HepG2 (cell line): ENCODE results near the gene KCNG4. TPM values are rescaled to one million over a fixed set of nuclear protein-coding genes. Genes with fewer than 3 reads are reported as not detected.

ENCODE experiments used
- ATAC-seq: fragments of 200-7000 bp; cut with Tn5 transposase; 3 replicates; pipeline ENCODE4 v1.9.1; 2020; ENCODE audit warnings: mild to moderate bottlenecking, moderate library complexity
- BruUV-seq: library from RNA; stranded (reverse); fragments of 400-500 nt; replicated peaks from 2 replicates; lab custom pipeline; 2021; lab: Mats Ljungman, UMichigan
- CTCF ChIA-PET: fragments of 300-600 bp; formaldehyde crosslinking; extraction: SDS; loops from one replicate; lab custom pipeline; 2021; ENCODE audit warnings: low total read pairs, inconsistent platforms, low intra/inter-chr PET ratio; lab: Yijun Ruan, JAX
- POLR2A ChIA-PET: fragments of 350-600 bp; sonication (Branson Sonifier 250); formaldehyde crosslinking; loops from one replicate; lab custom pipeline; 2020; ENCODE audit warnings: antibody characterized with exemption, inconsistent platforms; lab: Yijun Ruan, JAX
- DNase-seq: peaks from one replicate; pipeline ENCODE4 v3.0.0-alpha.2; 2015; ENCODE audit warnings: low spot score
- FAIRE-seq: peaks from 3 replicates; lab custom pipeline; 2011; peaks lifted over from hg19 to GRCh38; lab: Jason Lieb, UNC
- H2AFZ ChIP-seq: one replicate; pipeline ENCODE4 v1.6.1; 2011; ENCODE audit warnings: low read length, inconsistent platforms
- H3K27ac ChIP-seq: fragments of 300-600 bp; 3 replicates; pipeline ENCODE4 v1.8.0; 2011; ENCODE audit warnings: mixed run types, mild to moderate bottlenecking, mixed read lengths, low read length, inconsistent platforms; ENCODE audit not compliant: insufficient read depth; ENCODE audit errors: extremely low read length
- H3K27me3 ChIP-seq, 2 experiments: fragments of 200-600 bp in 1 of 2; 2 replicates in 1 of 2; 3 replicates in 1 of 2; pipeline versions ENCODE4 v1.6.0 to v1.8.0; 2011; ENCODE audit warnings: low read length in 2 of 2, mild to moderate bottlenecking in 2 of 2, moderate library complexity in 2 of 2, inconsistent platforms in 1 of 2; ENCODE audit not compliant: insufficient read depth in 2 of 2, control insufficient read depth in 1 of 2
- H3K36me3 ChIP-seq, 2 experiments: fragments of 200-600 bp in 1 of 2; replicated peaks in 1 of 2; 2 replicates in 1 of 2; 3 replicates in 1 of 2; pipeline versions ENCODE4 v1.5.1 to v1.8.0; 2011; ENCODE audit warnings: low read length in 2 of 2, inconsistent platforms in 1 of 2; ENCODE audit not compliant: insufficient read depth in 2 of 2, control insufficient read depth in 1 of 2
- H3K4me1 ChIP-seq: 2 replicates; pipeline ENCODE4 v1.5.1; 2012; ENCODE audit warnings: low read length, inconsistent platforms; ENCODE audit not compliant: insufficient read depth
- H3K4me2 ChIP-seq: 2 replicates; pipeline ENCODE4 v1.6.0; 2011; ENCODE audit warnings: low read depth, low read length, inconsistent platforms
- H3K4me3 ChIP-seq, 3 experiments: fragments of 200-600 bp in 1 of 3; sonication (generic), shearing (Covaris generic) in 1 of 3; replicated peaks in 1 of 3; 2 replicates each; pipeline ENCODE4 v1.5.1; 2011 to 2016; ENCODE audit warnings: low read length in 3 of 3, inconsistent platforms in 2 of 3, low read depth in 2 of 3, mild to moderate bottlenecking in 2 of 3, control low read depth in 1 of 3, mixed read lengths in 1 of 3; ENCODE audit not compliant: insufficient read depth in 1 of 3
- H3K79me2 ChIP-seq: one replicate; pipeline ENCODE4 v1.6.1; 2011; ENCODE audit warnings: low read length, inconsistent platforms; ENCODE audit not compliant: insufficient read depth
- H3K9ac ChIP-seq: 2 replicates; pipeline ENCODE4 v1.6.0; 2011; ENCODE audit warnings: mild to moderate bottlenecking, low read depth, low read length, inconsistent platforms; ENCODE audit not compliant: insufficient read depth
- H3K9me3 ChIP-seq: 2 replicates; pipeline ENCODE4 v1.5.1; 2012; ENCODE audit warnings: mild to moderate bottlenecking, low read length
- H4K20me1 ChIP-seq: 2 replicates; pipeline ENCODE4 v1.6.0; 2011; ENCODE audit warnings: inconsistent platforms, mild to moderate bottlenecking, low read length, moderate library complexity; ENCODE audit not compliant: insufficient read depth
- HNF4G ChIP-seq, 2 experiments: sonication (generic) in 1 of 2; formaldehyde crosslinking in 1 of 2; IDR thresholded peaks; 2 replicates each; pipeline versions ENCODE4 v1.4.0 to v1.6.1; 2011 to 2020; ENCODE audit warnings: borderline replicate concordance in 2 of 2, low read depth in 2 of 2, mild to moderate bottlenecking in 2 of 2, low read length in 1 of 2, missing genetic modification reagents in 1 of 2, moderate library complexity in 1 of 2
- IRX3 ChIP-seq: sonication (generic); formaldehyde crosslinking; IDR thresholded peaks from 2 replicates; pipeline ENCODE4 v1.8.1; 2023; ENCODE audit warnings: mild to moderate bottlenecking, low read depth, missing genetic modification reagents, borderline replicate concordance
- SRY ChIP-seq: sonication (generic); formaldehyde crosslinking; IDR thresholded peaks from 2 replicates; pipeline ENCODE4 v1.8.0; 2022; ENCODE audit warnings: mild to moderate bottlenecking, missing genetic modification reagents
- TGIF2 ChIP-seq: IDR thresholded peaks from 2 replicates; pipeline ENCODE4 v1.6.1; 2016; ENCODE audit warnings: control low read depth, missing compliant biosample characterization
- ZNF614 ChIP-seq: IDR thresholded peaks from 2 replicates; pipeline ENCODE4 v1.6.1; 2018; ENCODE audit warnings: missing biosample characterization, missing genetic modification reagents, inconsistent platforms, borderline replicate concordance
- ZNF615 ChIP-seq: sonication (generic); formaldehyde crosslinking; IDR thresholded peaks from 2 replicates; pipeline ENCODE4 v1.5.0; 2020; ENCODE audit warnings: mild to moderate bottlenecking, missing genetic modification reagents, borderline replicate concordance
- ZNF768 ChIP-seq: sonication (generic); formaldehyde crosslinking; IDR thresholded peaks from 2 replicates; pipeline ENCODE4 v1.4.0; 2020; ENCODE audit warnings: missing genetic modification reagents
- WGBS: methylation state at CpG from one replicate; pipeline ENCODE4 v1.1.6; 2017; ENCODE audit warnings: low lambda C conversion rate; 5-methylcytosine and 5-hydroxymethylcytosine counted together
- in situ Hi-C: cut with HindIII; loops from 2 replicates; pipeline ENCODE4 v1.10.0; 2017; ENCODE audit warnings: low pct_unique_long_range_greater_than_20kb; ENCODE audit not compliant: extremely low pct_ligation_motif_present
- intact Hi-C: fragments of 100-400 bp; cut with micrococcal nuclease; formaldehyde crosslinking; loops from one replicate; pipeline ENCODE4 v1.10.0; 2022; ENCODE audit not compliant: unreplicated experiment
- polyA plus RNA-seq, 8 experiments: library from polyadenylated mRNA; depleted of rRNA in 3 of 8; stranded (reverse) in 7 of 8; unstranded in 1 of 8; fragments of >200 nt; fragmentation: Illumina TruSeq in 4 of 8; extraction: Trizol in 4 of 8; gene quantifications; 2 replicates each; pipeline versions ENCODE4 v1.2.1 to v1.2.3, GENCODE V29; 2011 to 2016; ENCODE audit warnings: low read depth in 4 of 8, missing spikeins in 1 of 8, mixed read lengths in 1 of 8; ENCODE audit not compliant: insufficient read depth in 1 of 8
- total RNA-seq, 5 experiments: library from RNA; depleted of rRNA; stranded (reverse); fragments of >200 nt; fragmentation: Illumina TruSeq; extraction: Trizol; gene quantifications; 2 replicates each; pipeline ENCODE4 v1.2.3, GENCODE V29; 2016; ENCODE audit warnings: low read depth in 1 of 5
- TF ChIP-seq, protein P1 (sequence below): sonication (generic); formaldehyde crosslinking; conservative IDR thresholded peaks from 2 replicates; pipeline ENCODE4 v1.4.0; 2020; ENCODE audit warnings: missing genetic modification reagents
- TF ChIP-seq, protein P2 (sequence below): sonication (generic); formaldehyde crosslinking; IDR thresholded peaks from 2 replicates; pipeline ENCODE4 v1.4.0; 2020; ENCODE audit warnings: mild to moderate bottlenecking, missing genetic modification reagents
- TF ChIP-seq, protein P3 (sequence below): sonication (generic); formaldehyde crosslinking; IDR thresholded peaks from 2 replicates; pipeline ENCODE4 v1.8.1; 2022; ENCODE audit warnings: low read depth, mild to moderate bottlenecking, missing genetic modification reagents

Gene KCNG4
- total and polyA plus RNA-seq, 2 of the 13 experiments (the other 11 are each of a cell fraction or from before 2014, with no cell fraction given) = not detected

DNA sequence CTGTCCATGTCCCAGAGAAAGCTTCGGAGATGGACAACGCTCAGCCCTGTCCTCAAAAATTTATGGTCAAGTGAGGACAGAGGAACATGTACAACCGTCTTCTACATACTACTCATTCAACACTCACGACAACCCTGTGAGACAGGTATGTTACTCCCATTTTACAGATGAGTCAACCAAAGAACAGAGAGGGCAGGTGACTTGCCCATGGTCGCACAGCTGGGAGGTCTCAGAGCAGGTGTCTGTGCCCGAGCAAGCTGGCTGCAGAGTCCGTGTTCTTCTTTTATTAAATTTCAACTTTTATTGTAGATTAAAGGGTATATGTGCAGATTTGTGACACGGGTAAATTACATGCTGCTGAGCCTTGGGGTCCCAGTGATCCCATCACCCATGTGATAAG is 49.1 kb upstream of the KCNG4 start:
- CTCF ChIA-PET = no interaction called here
- Histone ChIP-seq H3K4me3 (no peak overlapping the region), H3K36me3 (no peaks in the 10 kb centered on the region), H3K27ac (no peak overlapping the region), H4K20me1 (no peaks in the 10 kb centered on the region), H3K79me2 (no peaks in the 10 kb centered on the region), H3K9ac (no peak overlapping the region), H3K4me1 (peaks cover 7% of the 10 kb centered on the region), H3K27me3 (peaks cover 28 to 71% of the 10 kb centered on the region in 2 experiments), H3K9me3 (no peaks in the 10 kb centered on the region), H3K4me2 (no peak overlapping the region), H2AFZ (no peak overlapping the region)
- intact Hi-C loops = no loop called here
- POLR2A ChIA-PET = no interaction called here
- ATAC-seq = no peak
- BruUV-seq = no TSS peak
- no peak for DNase-seq
- 9% methylated on average over 7 of the region's 8 CpGs for WGBS
- no peak for FAIRE-seq
- in situ Hi-C loops = no loop called here
- no peak for TF ChIP-seq ZNF615 (CRISPR knock-in tag)
- peak; percentile 90 for TF ChIP-seq ZNF768
- TF ChIP-seq, protein P1, sequence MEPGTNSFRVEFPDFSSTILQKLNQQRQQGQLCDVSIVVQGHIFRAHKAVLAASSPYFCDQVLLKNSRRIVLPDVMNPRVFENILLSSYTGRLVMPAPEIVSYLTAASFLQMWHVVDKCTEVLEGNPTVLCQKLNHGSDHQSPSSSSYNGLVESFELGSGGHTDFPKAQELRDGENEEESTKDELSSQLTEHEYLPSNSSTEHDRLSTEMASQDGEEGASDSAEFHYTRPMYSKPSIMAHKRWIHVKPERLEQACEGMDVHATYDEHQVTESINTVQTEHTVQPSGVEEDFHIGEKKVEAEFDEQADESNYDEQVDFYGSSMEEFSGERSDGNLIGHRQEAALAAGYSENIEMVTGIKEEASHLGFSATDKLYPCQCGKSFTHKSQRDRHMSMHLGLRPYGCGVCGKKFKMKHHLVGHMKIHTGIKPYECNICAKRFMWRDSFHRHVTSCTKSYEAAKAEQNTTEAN (CRISPR knock-in tag) = no peak

DNA sequence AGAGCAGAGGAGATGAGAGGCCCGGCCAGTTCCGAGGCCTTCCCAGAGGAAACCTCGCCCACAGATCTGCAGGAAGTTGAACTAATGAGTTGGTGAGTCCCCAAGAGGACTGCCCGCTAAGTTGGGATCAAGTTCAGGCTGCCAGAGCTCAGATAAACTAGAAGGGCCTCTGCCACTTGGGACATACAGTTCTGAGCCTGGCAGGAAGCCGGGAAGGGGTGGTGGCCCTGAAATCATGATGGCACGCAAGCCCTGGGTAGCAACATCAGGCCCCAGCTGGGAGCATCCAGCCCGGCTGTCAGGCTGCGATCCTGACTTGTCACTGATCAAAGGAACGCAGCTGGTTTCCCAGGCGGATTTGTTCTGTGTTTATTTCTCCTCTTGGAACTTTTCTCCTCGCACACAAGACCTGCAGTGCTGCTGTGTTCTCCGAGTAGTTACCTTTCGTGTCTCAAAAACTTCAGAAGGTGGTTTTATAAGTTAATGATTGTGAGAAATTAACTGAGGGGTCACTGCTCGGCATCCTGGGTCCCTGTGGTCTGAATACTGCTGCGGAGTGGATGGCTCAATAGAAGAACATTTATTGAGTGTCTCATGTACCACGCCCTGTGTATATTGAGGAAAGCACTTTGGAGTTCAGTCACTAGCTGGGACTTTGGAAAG is 46.9 kb upstream of the KCNG4 start:
- no TSS peak for BruUV-seq
- Histone ChIP-seq H4K20me1 (no peaks in the 10 kb centered on the region), H3K4me1 (peaks cover 12% of the 10 kb centered on the region), H3K4me3 (no peak overlapping the region), H3K9ac (no peak overlapping the region), H3K79me2 (no peaks in the 10 kb centered on the region), H3K4me2 (no peak overlapping the region), H3K36me3 (no peaks in the 10 kb centered on the region), H3K27me3 (peaks cover 23 to 59% of the 10 kb centered on the region in 2 experiments), H3K9me3 (no peaks in the 10 kb centered on the region), H2AFZ (no peak overlapping the region), H3K27ac (no peak overlapping the region)
- FAIRE-seq = no peak
- ChIA-PET POLR2A (no interaction called here), CTCF (no interaction called here)
- ATAC-seq = no peak
- intact Hi-C loops = no loop called here
- DNase-seq = no peak
- 22% methylated on average over 15 of the region's 16 CpGs for WGBS
- in situ Hi-C loops = no loop called here
- TF ChIP-seq, protein P2, sequence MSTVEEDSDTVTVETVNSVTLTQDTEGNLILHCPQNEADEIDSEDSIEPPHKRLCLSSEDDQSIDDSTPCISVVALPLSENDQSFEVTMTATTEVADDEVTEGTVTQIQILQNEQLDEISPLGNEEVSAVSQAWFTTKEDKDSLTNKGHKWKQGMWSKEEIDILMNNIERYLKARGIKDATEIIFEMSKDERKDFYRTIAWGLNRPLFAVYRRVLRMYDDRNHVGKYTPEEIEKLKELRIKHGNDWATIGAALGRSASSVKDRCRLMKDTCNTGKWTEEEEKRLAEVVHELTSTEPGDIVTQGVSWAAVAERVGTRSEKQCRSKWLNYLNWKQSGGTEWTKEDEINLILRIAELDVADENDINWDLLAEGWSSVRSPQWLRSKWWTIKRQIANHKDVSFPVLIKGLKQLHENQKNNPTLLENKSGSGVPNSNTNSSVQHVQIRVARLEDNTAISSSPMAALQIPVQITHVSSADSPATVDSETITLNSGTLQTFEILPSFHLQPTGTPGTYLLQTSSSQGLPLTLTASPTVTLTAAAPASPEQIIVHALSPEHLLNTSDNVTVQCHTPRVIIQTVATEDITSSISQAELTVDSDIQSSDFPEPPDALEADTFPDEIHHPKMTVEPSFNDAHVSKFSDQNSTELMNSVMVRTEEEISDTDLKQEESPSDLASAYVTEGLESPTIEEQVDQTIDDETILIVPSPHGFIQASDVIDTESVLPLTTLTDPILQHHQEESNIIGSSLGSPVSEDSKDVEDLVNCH (CRISPR knock-in tag) = no peak
- no peak for TF ChIP-seq IRX3
- TF ChIP-seq SRY (CRISPR knock-in tag) = no peak
- TF ChIP-seq, protein P3, sequence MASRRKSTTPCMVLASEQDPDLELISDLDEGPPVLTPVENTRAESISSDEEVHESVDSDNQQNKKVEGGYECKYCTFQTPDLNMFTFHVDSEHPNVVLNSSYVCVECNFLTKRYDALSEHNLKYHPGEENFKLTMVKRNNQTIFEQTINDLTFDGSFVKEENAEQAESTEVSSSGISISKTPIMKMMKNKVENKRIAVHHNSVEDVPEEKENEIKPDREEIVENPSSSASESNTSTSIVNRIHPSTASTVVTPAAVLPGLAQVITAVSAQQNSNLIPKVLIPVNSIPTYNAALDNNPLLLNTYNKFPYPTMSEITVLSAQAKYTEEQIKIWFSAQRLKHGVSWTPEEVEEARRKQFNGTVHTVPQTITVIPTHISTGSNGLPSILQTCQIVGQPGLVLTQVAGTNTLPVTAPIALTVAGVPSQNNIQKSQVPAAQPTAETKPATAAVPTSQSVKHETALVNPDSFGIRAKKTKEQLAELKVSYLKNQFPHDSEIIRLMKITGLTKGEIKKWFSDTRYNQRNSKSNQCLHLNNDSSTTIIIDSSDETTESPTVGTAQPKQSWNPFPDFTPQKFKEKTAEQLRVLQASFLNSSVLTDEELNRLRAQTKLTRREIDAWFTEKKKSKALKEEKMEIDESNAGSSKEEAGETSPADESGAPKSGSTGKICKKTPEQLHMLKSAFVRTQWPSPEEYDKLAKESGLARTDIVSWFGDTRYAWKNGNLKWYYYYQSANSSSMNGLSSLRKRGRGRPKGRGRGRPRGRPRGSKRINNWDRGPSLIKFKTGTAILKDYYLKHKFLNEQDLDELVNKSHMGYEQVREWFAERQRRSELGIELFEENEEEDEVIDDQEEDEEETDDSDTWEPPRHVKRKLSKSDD (CRISPR knock-in tag) = no peak
- TF ChIP-seq TGIF2 (CRISPR knock-in tag) = no peak
- TF ChIP-seq ZNF614 (CRISPR knock-in tag) = no peak
- no peak for TF ChIP-seq HNF4G (IDR thresholded peaks at IDR 0.05; ENCODE audit: borderline replicate concordance, low read depth, low read length)
- TF ChIP-seq HNF4G (CRISPR knock-in tag; IDR thresholded peaks at IDR 0.05; ENCODE audit: borderline replicate concordance, low read depth) = no peak
